Ovary (tissue), 9 donors: ENCODE data around the gene ACHE. TPM values are rescaled to one million over a fixed set of nuclear protein-coding genes. Genes with fewer than 3 reads are reported as not detected.
"Not testable (repeated sequence)": the region's sequence is repeated elsewhere in the genome, so short reads cannot be mapped to it uniquely, and the experiment has no call there.

Experiments
- DNase-seq, 5 donors: peaks; one replicate each; pipeline ENCODE4 v3.0.0-alpha.2; 2019 to 2020
- H3K27ac ChIP-seq, 2 donors: fragments of 200-600 bp; one replicate each; pipeline versions ENCODE4 v1.5.1 to v1.8.0; 2019 to 2022
- H3K27me3 ChIP-seq: fragments of 200-600 bp; one replicate; pipeline ENCODE4 v1.8.0; 2022
- H3K36me3 ChIP-seq: fragments of 200-600 bp; sonication (generic); one replicate; pipeline ENCODE4 v1.5.1; 2019
- H3K4me1 ChIP-seq: one replicate; pipeline ENCODE4 v1.8.1; 2013; ENCODE audit warnings: mild to moderate bottlenecking, moderate library complexity; ENCODE audit not compliant: insufficient read depth
- H3K4me3 ChIP-seq: fragments of 200-600 bp; sonication (generic); one replicate; pipeline ENCODE4 v1.5.1; 2017
- H3K9me3 ChIP-seq, 2 donors: fragments of 200-600 bp in 1 of 2; sonication (generic) in 1 of 2; one replicate each; pipeline versions ENCODE4 v1.5.1 to v1.8.1; 2013 to 2019; ENCODE audit warnings: mild to moderate bottlenecking in 1 of 2, moderate library complexity in 1 of 2
- EP300 ChIP-seq: sonication (generic); formaldehyde crosslinking; IDR thresholded peaks from one replicate; pipeline ENCODE4 v1.6.1; 2017; ENCODE audit warnings: antibody characterized with exemption
- POLR2A ChIP-seq: fragments of 450-650 bp; IDR thresholded peaks from one replicate; pipeline ENCODE4 v1.6.1; 2017; ENCODE audit warnings: antibody characterized with exemption, mild to moderate bottlenecking, moderate library complexity
- WGBS, 3 donors: extraction: QIAGEN DNeasy Blood & Tissue Kit in 1 of 3; methylation state at CpG; one replicate each; pipeline versions ENCODE4 v1.1.5 to v1.1.7; 2013 to 2017; 5-methylcytosine and 5-hydroxymethylcytosine counted together
- intact Hi-C, 4 donors: fragments of 100-400 bp; cut with DNase I; formaldehyde crosslinking; loops; one replicate each; pipeline versions ENCODE4 v1.11.0 to v1.15.1; 2022 to 2023
- polyA plus RNA-seq, 2 donors: library from polyadenylated mRNA; stranded (reverse); fragments of 200-250 nt in 1 of 2; fragments of 350-450 nt in 1 of 2; fragmentation: Illumina TruSeq in 1 of 2; extraction: RNeasy Lipid Tissue Mini Kit (QIAGEN cat#74804) in 1 of 2; gene quantifications; one replicate each; pipeline ENCODE4 v1.2.3, GENCODE V29; 2013 to 2014
- total RNA-seq, 7 donors: library from RNA; depleted of rRNA in 2 of 7; stranded (reverse); fragments of >200 nt in 2 of 7; fragmentation: NEBNext Ultra II Directional in 3 of 7; extraction: Animal tissue kit (Norgen Biotek cat#: 25700) in 3 of 7; gene quantifications; one replicate each; pipeline versions ENCODE4 v1.1.0 to v1.2.4, GENCODE V29; 2016 to 2023
- TF ChIP-seq, protein P1 (sequence below), 3 donors: fragments of 450-650 bp in 2 of 3; fragments of 200-600 bp in 1 of 3; IDR thresholded peaks; one replicate each; pipeline versions ENCODE4 v1.5.1 to v1.8.0; 2016 to 2022; ENCODE audit warnings: antibody characterized with exemption in 3 of 3, mild to moderate bottlenecking in 1 of 3
- donor health status: DM: no; HTN: no; CAD: no; lungs with moderate emphysema.
- donor health status: DM: no; HTN: no; CAD: no.
- donor health status: Bipolar disorder and iron deficiency.
- donor health status: DM: yes; HTN: yes; CAD: no.
- donor health status: DM: no; HTN: no; CAD: no.
- donor health status: DM: yes; HTN: yes; CAD: no.

Gene ACHE
- total and polyA plus RNA-seq, 9 donors = 0.37 to 15.3 (median 4.3) TPM

DNA sequence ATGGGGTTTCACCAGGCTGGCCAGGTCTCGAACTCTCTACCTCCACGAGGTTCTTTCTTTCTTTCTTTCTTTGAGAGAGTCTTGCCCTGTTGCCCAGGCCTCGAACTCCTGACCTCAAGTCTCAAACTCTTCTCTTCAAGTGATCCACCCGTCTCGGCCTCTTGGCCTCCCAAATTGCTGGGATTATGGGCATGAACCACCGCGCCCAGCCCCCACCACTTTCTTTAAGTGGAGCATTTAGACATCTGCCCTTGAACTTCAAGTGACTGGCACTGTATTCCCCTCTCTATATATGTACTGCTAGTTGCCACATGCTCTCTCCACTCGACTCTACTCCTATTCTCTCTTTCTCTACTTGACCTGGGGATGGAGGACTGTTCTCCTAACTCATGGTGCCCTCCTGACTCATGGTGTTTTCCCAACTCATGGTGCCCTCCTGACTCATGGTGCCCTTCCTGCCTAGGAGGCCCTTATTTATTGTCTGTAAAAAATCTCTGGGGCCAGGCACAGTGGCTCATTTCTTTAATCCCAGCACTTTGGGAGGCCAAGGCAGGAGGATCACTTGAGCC is 19.3 kb upstream of the ACHE start:
- H3K4me3 ChIP-seq = no peak overlapping the region
- no peaks in the 10 kb centered on the region for H3K36me3 ChIP-seq
- H3K27me3 ChIP-seq = no peaks in the 10 kb centered on the region
- TF ChIP-seq EP300 (no peak), POLR2A (no peak)
- TF ChIP-seq, protein P1, sequence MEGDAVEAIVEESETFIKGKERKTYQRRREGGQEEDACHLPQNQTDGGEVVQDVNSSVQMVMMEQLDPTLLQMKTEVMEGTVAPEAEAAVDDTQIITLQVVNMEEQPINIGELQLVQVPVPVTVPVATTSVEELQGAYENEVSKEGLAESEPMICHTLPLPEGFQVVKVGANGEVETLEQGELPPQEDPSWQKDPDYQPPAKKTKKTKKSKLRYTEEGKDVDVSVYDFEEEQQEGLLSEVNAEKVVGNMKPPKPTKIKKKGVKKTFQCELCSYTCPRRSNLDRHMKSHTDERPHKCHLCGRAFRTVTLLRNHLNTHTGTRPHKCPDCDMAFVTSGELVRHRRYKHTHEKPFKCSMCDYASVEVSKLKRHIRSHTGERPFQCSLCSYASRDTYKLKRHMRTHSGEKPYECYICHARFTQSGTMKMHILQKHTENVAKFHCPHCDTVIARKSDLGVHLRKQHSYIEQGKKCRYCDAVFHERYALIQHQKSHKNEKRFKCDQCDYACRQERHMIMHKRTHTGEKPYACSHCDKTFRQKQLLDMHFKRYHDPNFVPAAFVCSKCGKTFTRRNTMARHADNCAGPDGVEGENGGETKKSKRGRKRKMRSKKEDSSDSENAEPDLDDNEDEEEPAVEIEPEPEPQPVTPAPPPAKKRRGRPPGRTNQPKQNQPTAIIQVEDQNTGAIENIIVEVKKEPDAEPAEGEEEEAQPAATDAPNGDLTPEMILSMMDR (IDR thresholded peaks at IDR 0.05) = no peak
- H3K27ac ChIP-seq = no peak overlapping the region
- DNase-seq = no peak
- H3K9me3 ChIP-seq = no peaks in the 10 kb centered on the region
- H3K4me1 ChIP-seq = no peaks in the 10 kb centered on the region
- 78 to 91% (median 84%) methylated on average over 8 of the region's 8 CpGs for WGBS, 3 donors
- intact Hi-C loops = no loop called here

DNA sequence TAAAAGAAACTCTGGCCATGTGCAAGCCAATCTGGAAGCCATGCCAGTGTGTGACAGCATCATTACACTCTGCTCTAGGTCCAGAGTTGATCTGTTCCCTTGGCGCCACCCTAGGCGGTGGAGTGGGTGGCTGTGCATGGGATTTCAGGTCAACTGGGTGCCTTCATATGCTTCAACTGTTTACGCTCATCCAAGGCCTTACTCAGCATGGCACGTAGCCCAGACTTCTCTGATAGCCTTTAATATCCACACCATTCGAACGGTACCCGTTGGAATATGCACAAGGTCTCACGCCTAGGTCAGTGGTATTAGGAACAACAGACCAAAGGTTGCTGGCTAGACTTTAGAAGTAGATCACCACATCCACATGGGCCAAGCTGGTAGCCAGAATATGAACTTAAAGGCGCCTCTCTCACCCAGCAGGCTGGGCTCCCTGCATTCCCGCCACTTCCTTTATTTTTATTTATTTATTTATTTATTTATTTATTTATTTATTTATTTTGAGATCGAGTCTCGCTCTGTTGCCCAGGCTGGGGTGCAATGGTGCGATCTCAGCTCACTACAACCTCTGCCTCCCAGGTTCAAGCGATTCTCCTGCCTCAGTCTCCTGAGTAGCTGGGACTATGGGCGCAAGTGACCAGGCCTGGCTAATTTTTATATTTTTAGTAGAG is 18.7 kb upstream of the ACHE start:
- Histone ChIP-seq H3K4me3 (no peak overlapping the region), H3K9me3 (no peaks in the 10 kb centered on the region), H3K27ac (no peak overlapping the region), H3K27me3 (no peaks in the 10 kb centered on the region), H3K36me3 (no peaks in the 10 kb centered on the region), H3K4me1 (no peaks in the 10 kb centered on the region)
- intact Hi-C loops = no loop called here
- no peak for DNase-seq
- 70 to 78% (median 71%) methylated on average over 15 of the region's 15 CpGs for WGBS, 3 donors
- TF ChIP-seq, protein P1 (IDR thresholded peaks at IDR 0.05) = no peak
- TF ChIP-seq POLR2A = no peak
- no peak for TF ChIP-seq EP300

DNA sequence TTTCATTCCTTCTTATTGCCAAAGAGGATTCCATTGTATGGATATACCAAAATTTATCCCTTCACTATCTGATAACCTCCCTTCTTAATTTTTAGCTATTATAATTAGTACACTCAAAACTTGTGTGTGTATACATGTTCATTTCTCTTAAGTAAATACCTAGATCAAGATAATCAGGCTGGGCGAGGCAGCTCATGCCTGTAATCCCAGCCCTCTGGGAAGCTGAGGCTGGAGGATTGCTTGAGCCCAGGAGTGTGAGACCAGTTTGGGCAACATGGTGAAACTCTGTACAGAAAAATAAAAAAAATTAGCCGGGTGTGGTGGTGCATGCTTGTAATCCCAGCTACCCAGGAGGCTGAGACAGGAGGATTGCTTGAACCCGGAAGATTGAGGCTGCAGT is 15.8 kb upstream of the ACHE start:
- H3K9me3 ChIP-seq = no peaks in the 10 kb centered on the region
- no peak overlapping the region for H3K27ac ChIP-seq
- no peaks in the 10 kb centered on the region for H3K36me3 ChIP-seq
- no peaks in the 10 kb centered on the region for H3K4me1 ChIP-seq
- TF ChIP-seq EP300 (no peak), POLR2A (no peak)
- TF ChIP-seq, protein P1 (IDR thresholded peaks at IDR 0.05) = no peak
- no peaks in the 10 kb centered on the region for H3K27me3 ChIP-seq
- H3K4me3 ChIP-seq = no peak overlapping the region
- 86 to 90% (median 86%) methylated on average over 3 of the region's 3 CpGs for WGBS, 3 donors
- intact Hi-C loops = no loop called here
- no peak for DNase-seq

DNA sequence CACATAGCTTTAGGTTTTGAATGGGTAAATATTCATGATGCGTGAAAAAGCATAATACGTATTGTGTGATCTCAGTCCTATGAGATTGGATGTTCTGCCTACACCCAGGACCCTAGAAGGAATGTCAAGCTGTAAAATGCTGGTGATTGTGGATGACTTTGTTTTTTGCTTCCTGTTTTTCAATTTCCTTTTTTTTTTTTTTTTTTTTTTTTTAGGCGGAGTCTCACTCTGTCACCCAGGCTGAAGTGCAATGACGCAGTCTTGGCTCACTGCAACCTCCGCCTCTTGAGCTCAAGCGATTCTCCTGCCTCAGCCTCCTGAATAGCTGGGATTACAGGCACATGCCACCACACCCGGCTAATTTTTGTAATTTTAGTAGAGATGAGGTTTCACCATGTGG is 14.8 kb upstream of the ACHE start:
- H3K4me3 ChIP-seq, H3K36me3 ChIP-seq, H3K9me3 ChIP-seq, DNase-seq, H3K27me3 ChIP-seq, intact Hi-C loops, H3K27ac ChIP-seq, H3K4me1 ChIP-seq: not testable (repeated sequence)
- WGBS, 3 donors = 84 to 91% (median 91%) methylated on average over 7 of the region's 7 CpGs

DNA sequence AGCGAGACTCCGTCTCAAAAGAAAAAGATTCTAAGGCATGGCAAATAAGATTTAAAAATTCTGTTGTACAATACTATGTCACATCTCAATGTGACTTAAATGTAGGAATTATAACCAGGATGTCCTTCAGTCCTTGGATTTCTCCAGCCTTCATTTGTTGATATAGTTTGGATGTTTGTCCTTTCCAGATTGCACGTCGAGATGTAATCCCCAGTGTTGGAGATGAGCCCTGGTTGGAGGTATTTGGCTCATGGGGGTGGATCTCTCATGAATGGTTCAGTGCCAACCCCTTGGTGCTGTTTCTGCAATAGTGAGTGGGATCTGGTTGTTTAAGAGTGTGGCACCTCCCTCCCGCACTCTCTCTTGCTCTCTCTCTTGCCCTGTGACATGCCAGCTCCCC is 12.8 kb upstream of the ACHE start:
- H3K9me3 ChIP-seq = no peaks in the 10 kb centered on the region
- intact Hi-C loops = no loop called here
- no peaks in the 10 kb centered on the region for H3K36me3 ChIP-seq
- no peaks in the 10 kb centered on the region for H3K4me1 ChIP-seq
- H3K27ac ChIP-seq = no peak overlapping the region
- TF ChIP-seq, protein P1 (IDR thresholded peaks at IDR 0.05) = no peak
- TF ChIP-seq EP300 (no peak), POLR2A (no peak)
- DNase-seq = no peak
- WGBS, 3 donors = 92 to 96% (median 95%) methylated on average over 5 of the region's 5 CpGs
- H3K4me3 ChIP-seq = no peak overlapping the region
- no peaks in the 10 kb centered on the region for H3K27me3 ChIP-seq
